NCI-H1417 (cell line): Measurements from ENCODE around the gene FAM171A2.
A peak's percentile ranks its signal among the peaks of the same experiment; 100 is the strongest.
"Not testable (repeated sequence)": the region's sequence is repeated elsewhere in the genome, so short reads cannot be mapped to it uniquely, and the experiment has no call there.

Experiments used
- DNase-seq, 3 experiments: peaks; one replicate each; lab custom pipeline; 2025; lab: John Stamatoyannopoulos, UW

Gene FAM171A2

DNA sequence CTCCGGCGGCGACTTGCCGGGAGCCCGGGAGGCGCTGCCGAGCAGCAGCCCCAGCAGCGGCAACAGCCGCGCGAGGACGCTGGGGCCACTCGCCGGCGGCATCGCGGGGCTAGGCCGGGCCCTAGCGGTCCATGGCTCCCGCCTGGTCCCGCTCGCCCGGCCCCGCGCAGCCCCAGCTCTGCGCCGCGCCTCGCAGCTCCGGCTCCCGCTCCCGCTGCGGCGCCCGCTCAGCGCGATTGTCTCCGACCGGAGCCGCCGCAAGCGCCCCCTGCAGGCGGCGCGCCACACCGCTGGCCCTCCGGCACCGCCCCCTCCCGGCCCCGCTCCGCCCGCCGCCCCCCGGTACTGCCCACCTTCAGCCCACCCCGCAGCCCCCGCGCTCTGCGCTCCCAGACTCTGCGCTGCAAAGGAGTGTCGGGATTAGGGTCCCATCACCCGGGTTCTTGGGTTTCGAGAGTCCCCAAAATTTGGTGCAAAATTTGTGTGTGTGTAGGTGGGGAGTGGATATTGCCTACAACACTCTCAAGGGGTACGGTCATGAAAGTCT, at the start of gene FAM171A2:
FAM171A2 (minus strand) TSS at position 241 of the 547 bp plus-strand sequence; CDS start at position 102, 139 bp downstream.
- peak; percentile 71 to 81 (median 72) for DNase-seq

DNA sequence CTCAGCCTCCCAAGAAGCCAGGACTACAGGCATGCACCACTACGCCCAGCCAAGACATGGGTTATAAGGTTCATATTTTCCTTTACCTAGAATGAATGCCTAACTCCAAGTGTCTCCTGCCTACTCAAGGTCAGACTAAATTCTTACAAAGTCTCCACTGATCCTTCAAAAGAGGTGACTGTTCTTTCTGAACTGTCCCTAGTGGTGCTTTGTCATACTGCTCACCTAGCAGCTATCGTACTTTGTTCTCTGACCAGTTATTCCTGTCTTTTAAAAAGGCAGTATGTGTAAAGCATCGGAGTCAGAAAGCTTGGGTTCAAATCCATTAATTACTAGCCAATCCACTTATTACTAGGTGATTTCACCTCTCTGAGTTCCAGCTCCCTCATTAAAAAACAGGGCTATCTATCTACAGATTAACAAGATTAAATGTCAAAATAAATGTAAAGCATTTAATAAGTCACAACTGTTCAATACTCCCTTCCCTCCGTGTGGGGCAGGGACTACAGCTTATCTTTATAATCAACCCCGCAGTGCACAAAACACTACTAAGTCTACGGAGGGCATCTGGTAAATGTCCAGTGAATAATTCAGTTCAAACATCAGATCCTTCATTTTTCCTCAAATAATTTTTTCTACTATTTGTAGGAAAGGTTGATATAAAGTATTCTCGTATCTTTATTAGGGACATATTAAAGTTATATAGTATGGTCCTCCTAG, 45.8 kb upstream of the FAM171A2 start:
- DNase-seq, result no peak

DNA sequence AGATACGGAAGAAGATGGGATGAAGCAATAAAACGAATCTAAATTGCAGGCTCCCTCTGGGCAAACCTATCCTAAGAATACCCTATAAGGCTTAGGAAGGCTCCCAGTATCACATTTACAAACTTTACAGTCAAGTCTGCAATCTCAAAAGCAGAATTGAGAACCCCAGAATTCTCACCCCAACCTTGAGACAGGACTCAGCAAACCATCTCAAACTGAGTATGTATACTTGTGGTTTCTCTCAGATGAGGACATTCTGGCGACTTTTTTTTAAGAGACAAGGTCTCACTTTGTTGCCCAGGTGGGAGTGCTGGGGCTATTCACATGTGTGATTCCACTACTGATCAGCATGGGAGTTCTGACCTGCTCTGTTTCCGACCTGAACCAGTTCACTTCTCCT, 45.1 kb upstream of the FAM171A2 start:
- no peak for DNase-seq

DNA sequence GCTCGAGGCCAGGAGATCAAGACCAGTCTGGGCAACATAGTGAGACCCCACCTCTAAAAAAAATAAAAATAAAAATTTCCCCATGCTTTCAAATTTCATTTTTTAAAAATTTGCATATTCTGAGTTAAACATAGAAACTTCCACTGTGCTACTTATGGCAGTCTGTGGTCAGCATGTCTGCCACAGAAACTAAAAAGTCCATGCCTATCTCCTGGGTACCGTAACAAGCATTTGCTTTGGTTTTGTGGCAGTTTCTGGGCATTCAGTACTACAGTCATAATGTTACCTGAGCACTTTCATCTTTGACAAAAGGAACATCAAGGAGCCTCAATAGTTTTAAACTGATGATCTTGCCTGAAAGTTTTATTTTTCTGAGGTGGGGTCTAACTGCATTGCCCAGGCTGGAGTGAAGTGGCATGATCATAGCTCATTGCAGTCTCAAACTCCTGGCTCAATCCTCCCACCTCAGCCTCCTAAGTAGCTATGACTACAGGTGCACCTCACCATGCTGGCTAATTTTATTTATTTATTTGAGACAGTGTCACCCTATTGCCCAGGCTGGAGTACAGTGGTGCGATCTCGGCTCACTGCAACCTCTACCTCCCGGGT, 39.0 kb upstream of the FAM171A2 start:
- DNase-seq, result no peak

GRCh38 chr17:44400226-44400847, 36.7 kb upstream of the FAM171A2 start:
- DNase-seq, result peak in 1 of 3 experiments; percentile 16

DNA sequence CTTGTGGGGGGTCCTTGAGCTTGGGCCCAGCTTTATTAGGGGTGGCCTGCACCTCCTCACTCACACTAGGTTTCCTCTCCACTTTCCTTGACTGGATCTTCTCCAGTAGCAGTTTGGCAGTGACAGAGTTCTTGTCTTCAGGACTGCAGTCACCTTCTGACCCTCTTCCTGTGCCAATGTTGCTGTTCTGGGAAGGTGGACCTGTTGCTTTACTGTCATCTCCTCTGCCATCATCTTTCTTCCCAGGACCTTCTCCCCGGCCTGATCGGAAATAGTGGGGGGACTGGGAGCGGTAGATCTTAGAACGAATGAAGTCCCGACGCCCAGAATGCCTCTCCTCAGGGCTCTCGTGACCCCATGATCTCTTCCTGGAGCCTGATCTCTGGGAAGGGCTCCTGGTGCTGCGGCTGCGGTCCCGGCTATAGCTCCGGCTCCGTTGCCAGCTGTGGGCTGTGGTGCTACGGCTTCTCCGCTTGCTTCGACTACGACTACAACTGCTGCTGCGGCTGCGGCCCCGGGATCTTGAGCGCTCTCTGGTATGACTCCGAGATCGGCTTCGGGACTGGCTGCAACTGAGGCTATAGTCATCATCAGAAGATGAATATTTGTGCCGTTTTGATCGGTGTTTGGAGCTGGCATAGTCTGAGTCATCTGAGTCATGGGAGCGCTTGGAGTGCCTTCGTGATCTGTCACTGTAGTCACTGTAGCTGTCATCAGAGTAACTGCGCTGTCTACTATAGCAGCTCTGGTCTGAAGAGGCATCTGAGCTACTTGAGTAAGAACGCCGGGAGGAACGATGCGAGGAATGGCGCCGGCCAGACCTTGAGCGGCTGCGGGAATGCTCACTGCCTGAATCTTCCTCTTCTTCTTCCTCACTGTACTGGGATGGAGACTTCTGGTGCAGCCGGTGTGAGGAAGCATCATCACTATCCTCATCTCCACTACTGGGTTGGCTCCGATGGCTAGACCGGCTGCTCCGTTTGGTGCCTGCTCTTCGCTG, 35.3 kb upstream of the FAM171A2 start:
- no peak for DNase-seq

GRCh38 chr17:44397479-44398440, 34.1 kb upstream of the FAM171A2 start:
- no peak for DNase-seq

DNA sequence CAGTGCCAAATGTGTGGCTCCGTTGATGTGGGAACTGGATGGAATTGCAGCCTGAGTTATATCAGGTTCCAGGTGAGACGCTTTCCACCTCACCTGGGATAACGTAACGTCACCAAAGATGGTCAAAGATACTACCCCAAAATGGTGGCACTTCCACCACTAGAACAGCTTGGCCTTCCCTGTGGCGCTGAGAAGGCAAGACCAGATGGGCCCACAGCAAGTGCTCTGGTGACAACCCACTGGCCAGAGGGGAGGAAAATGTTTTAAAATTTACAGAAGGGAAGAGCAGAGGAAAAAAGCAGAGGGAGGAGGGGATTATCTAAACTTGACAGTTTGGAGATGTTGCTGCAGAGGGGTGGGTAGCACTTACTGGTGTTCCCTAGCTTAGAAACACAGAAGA, 33.3 kb upstream of the FAM171A2 start:
- no peak for DNase-seq

- no peak for DNase-seq
Observed at GRCh38 chr17:44394833-44395232, 31.2 kb upstream of the FAM171A2 start.

DNA sequence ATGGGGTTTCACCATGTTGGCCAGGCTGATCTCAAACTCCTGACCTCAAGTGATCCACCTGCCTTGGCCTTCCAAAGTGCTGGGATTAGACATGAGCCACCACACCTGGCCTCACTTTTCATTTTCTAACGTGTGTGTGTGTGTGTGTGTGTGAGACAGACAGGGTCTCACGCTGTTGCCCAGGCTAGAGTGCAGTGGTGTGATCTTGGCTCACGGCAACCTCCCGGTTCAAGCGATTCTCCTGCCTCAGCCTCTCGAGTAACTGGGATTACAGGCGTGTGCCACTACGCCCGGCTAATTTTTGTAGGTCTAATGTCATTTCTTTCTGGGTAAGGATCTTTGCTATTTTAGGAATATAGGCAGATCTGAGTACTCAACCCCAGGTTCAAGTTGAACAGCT, 30.5 kb upstream of the FAM171A2 start:
- not testable (repeated sequence) for DNase-seq

DNA sequence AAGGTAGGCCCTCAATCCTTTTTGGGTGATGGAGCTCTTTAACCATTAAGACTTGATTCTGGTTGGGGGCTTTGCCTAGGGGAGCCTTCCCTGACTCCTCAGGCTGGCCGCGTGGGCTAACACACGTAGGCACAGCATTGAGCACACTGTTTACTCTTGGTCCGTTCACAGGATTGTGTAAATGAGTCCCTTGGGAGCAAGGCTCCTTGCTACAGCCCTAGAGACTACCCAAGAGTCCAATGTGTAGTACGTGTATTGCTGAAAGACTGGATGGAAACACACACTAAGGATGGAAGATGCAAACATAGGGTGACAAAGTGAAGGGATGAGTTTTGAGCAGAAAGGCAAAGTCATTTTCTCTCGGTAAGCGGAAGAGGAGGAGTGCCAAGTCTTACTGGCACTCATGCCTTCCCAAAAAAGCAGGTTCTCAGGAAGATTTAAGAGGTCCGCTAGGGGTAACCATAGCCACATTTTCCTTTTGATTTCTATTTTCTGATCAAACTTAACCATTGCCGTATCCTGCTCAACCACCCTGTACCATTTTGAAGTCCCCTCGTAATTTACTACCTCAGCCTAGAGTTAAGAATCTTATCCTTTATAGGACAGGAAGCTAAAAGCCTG, 26.7 kb upstream of the FAM171A2 start:
- no peak for DNase-seq

DNA sequence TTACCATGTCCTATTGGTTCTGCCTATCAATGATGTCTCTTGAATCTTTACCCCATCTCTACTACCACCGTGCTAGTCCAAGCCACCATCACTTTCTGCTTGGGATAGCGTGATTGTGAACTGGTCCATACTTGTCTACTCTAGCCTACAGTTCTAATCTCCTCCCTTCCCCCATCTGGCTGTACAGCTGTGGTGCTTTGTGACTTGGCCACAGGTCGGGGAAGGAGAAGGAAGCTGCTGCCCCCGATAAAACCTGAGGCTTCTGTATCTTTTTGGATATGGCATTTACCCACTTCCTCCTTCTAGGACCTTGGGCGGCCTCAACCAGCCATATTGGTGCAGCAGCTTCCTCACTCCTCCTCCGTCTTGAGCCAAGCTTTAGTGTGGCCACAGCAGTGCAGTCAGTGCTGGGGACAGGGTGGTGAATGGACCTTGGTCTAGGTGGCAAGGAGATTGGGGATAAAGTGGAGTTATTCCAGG, 26.1 kb upstream of the FAM171A2 start:
- no peak for DNase-seq

DNA sequence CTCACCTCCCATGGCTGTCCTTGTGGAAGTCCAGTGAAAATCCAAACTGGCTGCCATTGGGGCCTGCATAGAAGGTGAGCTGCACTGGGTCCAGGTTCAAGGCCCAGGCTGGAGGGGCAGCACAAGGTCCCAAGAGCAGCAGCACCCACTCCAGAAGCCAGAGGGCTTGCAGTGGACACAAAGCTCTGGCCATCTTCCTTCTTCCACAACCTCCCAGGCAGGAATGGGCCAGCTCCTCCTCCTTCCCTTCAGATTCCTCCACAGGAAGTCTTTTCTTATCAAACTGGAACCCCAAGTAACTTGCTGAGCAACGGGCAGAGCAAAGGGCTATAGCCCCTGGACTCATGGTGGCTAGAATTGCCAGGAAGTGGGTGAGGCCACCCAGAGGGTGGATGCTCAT, 25.6 kb upstream of the FAM171A2 start, which contains the start of gene ITGA2B:
ITGA2B (minus strand) TSS at position 369 of the 400 bp plus-strand sequence; CDS start at position 193, 176 bp downstream.
- no peak for DNase-seq

- no peak for DNase-seq
Observed at GRCh38 chr17:44387804-44388203, 24.2 kb upstream of the FAM171A2 start.

DNA sequence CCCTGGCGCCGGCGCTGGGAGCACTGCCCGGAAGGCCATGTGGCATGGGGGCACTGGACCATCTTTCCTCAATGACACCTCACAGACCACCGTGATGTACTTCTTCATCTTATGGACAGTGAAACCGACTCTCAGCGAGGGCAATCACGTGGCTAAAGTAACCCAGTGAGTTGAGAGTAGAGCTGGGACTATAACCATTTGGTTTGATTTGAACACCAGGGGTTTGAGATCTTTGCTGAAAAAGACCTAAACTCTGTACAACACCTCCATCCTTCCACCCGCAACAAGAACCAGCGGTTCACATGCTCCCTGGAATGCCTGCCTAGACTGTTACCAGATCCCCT, 22.5 kb upstream of the FAM171A2 start:
- peak in 2 of 3 experiments; percentile 38 to 55 for DNase-seq

GRCh38 chr17:44385287-44386181, 21.9 kb upstream of the FAM171A2 start:
- DNase-seq, result peak; percentile 68 to 92 (median 84)

DNA sequence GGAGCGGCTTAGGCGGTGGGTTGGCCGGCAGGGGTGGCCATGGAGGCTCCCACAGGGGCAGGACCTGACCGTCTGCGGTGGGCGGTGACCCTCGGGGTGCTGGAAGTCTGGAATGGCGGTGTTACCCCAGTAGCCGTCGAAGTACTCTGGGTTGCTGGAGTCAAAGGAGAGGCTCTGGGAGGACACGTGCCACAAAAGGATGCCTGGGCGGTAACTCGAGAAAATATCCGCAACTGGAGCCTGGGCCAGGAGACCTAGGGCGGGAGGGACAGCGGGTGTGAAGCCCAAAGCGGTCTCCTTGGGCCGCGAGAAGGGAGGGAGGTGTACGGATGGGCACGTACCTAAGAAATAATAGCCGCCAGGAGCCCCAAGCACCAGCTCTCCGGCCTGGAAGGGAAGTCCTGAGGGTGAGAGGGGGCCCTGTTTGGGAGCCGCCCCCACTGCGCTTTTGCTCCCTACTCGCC, 21.2 kb upstream of the FAM171A2 start:
- no peak for DNase-seq

DNA sequence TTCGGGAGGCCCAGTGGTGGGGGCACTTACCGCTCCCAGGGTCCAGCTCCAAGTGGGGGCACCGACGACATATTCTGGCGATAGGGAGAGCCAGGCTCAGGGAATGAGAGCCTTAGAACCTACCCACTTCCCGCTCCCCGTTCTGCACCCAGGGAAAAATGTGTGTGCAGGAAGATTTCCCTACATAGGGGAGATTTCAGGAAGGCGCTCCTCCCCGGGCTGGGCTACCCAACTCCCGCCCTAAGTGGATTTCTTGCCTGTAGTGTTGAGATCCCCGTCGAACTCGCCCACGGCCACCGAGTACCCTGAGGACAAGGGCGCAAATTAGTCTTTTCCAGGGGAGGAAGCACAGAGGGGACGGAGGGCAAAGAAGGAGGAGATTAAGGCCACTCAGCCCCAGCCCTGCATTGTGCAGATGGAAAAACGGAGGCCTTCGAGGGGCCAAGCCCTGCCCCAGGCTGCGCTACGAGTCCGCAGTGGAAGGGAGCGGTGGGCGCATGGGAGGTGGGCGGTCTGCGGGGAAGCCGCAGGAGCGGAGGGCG, 20.7 kb upstream of the FAM171A2 start:
- DNase-seq, result no peak
